ENCODE results near the gene ODF2L.

Gene ODF2L

GRCh38 chr1:86345042-86345441, 51.1 kb downstream of the ODF2L start:
- H3K27ac ChIP-seq = no peak overlapping the region
- TF ChIP-seq, protein P1, sequence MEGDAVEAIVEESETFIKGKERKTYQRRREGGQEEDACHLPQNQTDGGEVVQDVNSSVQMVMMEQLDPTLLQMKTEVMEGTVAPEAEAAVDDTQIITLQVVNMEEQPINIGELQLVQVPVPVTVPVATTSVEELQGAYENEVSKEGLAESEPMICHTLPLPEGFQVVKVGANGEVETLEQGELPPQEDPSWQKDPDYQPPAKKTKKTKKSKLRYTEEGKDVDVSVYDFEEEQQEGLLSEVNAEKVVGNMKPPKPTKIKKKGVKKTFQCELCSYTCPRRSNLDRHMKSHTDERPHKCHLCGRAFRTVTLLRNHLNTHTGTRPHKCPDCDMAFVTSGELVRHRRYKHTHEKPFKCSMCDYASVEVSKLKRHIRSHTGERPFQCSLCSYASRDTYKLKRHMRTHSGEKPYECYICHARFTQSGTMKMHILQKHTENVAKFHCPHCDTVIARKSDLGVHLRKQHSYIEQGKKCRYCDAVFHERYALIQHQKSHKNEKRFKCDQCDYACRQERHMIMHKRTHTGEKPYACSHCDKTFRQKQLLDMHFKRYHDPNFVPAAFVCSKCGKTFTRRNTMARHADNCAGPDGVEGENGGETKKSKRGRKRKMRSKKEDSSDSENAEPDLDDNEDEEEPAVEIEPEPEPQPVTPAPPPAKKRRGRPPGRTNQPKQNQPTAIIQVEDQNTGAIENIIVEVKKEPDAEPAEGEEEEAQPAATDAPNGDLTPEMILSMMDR (conservative IDR thresholded peaks at IDR 0.05) = no peak
- no peak for TF ChIP-seq ZFX (IDR thresholded peaks at IDR 0.05)

DNA sequence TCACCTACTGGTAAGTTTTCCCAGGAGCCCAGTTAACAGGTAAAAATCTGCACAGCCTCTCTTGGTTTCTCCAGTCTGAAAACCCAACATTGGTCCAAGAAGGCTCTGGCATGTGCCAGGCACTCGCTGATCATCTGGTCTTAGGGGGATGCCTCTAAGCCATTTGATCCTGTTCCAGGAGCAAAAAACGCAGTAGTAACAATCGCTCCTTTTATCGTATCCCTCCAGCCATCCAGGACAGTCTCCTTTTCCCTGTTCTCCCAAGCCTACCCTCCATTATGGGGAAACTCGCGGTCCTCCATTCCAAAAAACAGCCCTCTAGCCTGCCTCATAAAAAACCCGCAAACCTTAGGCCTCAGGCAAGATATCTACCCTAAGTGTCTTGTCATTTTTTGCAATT, 56.2 kb downstream of the ODF2L start:
- TF ChIP-seq, protein P1 (conservative IDR thresholded peaks at IDR 0.05) = no peak
- no peak for TF ChIP-seq ZFX (IDR thresholded peaks at IDR 0.05)
- H3K27ac ChIP-seq = no peak overlapping the region

- no peak overlapping the region for H3K27ac ChIP-seq
- TF ChIP-seq, protein P1 (conservative IDR thresholded peaks at IDR 0.05) = no peak
- no peak for TF ChIP-seq ZFX (IDR thresholded peaks at IDR 0.05)
These were observed 56.9 kb downstream of the ODF2L start for GRCh38 chr1:86339014-86339812.

GRCh38 chr1:86335916-86336315, 60.2 kb downstream of the ODF2L start:
- TF ChIP-seq, protein P1 (conservative IDR thresholded peaks at IDR 0.05) = no peak
- no peak overlapping the region for H3K27ac ChIP-seq

GRCh38 chr1:86325264-86325663, 70.9 kb downstream of the ODF2L start:
- TF ChIP-seq, protein P1 (conservative IDR thresholded peaks at IDR 0.05) = no peak
- TF ChIP-seq ZFX (IDR thresholded peaks at IDR 0.05) = no peak
- H3K27ac ChIP-seq = no peak overlapping the region

DNA sequence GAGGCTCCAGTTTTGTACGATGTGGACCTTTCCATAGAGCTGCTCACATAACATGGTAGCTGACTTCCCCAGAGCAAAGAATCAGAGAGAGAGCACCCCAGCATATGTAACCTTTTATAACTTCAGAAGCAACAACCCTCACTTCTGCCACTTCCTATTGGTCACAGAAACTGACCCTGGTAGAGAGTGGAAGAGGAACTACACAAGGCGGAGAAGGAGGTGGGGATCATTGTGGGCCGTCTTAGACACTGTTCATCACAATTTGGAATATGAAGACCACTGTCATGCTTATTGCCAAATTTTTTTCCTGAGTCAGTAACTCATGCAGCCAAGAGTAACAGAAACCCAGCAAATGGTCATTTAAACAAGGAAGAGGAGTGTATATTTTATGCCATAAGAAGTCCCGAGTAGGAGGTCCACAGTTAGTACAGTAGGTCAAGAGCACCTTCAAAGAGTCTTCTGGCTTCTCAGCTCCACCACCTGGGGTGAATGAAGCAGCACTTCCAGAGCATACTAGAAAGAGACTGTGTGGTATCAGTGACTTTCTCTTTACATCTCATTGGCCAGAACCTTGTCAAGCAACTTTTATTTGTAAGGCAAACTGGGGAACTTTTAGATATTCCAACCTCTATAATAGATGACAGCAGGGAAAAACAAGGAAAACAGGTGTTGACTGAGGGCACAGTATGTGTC, 71.8 kb downstream of the ODF2L start:
- no peak for TF ChIP-seq ZFX (IDR thresholded peaks at IDR 0.05)
- TF ChIP-seq, protein P1 (conservative IDR thresholded peaks at IDR 0.05) = no peak
- H3K27ac ChIP-seq = no peak overlapping the region

- H3K27ac ChIP-seq = no peak overlapping the region
- TF ChIP-seq, protein P1 (conservative IDR thresholded peaks at IDR 0.05) = no peak
- TF ChIP-seq ZFX (IDR thresholded peaks at IDR 0.05) = no peak
These were observed 73.9 kb downstream of the ODF2L start for GRCh38 chr1:86322241-86322640.

Data from C4-2B (cell line).